ACHN (cell line): ENCODE results near the gene FADS3.

ENCODE experiments used
- DNase-seq: peaks from one replicate; pipeline ENCODE4 v3.0.0-alpha.2; 2015
- in situ Hi-C: cut with HindIII; loops from 2 replicates; pipeline ENCODE4 v1.10.0; 2017; ENCODE audit warnings: low sequenced_read_pairs, low pct_ligation_motif_present, low pct_unique_long_range_greater_than_20kb

Gene FADS3

DNA sequence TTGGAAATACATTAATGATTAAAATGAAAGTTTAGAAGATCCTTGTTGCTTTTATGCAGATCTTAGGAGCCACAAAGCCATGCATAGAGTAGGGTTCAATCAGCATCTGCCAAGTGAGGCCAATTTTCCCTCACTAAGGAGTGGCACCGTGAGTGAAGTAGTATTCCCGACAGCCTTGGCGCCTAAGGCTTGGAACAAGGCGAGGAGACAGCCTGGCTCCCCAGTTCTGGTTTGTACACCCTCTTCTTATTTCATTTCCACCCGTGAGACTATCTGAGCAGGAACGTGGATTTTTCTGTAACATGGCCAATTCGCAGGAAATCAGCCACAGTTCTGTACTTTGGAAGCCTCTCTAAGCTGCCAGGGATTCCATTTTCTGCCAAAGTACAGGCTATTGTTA lies 40.7 kb downstream of the FADS3 start:
- in situ Hi-C loops, result no loop called here

DNA sequence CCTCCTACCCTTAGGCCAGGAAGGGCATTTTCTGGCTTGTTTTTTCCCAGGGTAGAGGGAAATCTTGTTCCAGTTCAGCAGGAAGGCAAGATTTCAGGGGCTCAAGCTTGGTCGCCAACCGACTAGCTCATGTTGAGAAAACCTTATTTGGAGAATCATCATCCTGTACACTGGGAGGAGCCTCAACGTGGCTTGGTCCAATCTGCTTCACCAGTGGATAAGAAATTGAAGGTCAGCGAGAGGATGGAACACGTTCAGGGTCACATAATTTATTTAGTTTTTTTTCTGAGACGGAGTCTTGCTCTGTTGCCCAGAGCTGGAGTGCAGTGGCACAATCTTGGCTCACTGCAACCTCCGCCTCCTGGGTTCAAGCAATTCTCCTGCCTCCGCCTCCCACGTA lies 42.7 kb downstream of the FADS3 start:
- DNase-seq, result no peak

More for the DNA sequence above, 40.7 kb downstream of the FADS3 start:
- no peak for DNase-seq

DNA sequence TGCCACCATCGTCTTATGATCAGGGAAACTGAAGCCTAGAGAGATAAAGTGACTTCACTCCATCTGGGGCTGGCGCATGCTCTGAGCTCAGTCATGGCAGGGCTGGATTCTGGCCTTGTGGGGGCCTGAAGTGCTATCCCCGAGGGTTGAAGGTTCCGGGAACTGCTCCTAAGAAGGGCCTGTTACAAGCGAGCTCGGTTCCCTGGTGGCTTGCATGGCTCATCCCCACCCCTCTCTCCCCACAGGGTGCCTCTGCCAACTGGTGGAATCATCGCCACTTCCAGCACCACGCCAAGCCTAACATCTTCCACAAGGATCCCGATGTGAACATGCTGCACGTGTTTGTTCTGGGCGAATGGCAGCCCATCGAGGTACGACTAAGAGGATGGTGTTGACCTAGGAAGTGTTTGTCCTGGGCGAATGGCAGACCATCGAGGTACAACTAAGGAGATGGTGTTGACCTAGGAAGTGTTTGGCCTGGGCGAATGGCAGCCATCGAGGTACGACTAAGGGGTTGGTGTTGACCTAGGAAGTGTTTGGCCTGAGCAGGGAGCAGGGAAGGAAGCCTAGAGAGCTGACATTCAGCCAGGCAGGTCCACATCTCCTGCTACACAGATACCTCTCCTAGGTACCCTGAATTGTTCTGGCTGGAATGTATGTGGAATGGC lies 43.3 kb downstream of the FADS3 start:
- no peak for DNase-seq
- in situ Hi-C loops, result no loop called here

More for the DNA sequence above, 42.7 kb downstream of the FADS3 start:
- in situ Hi-C loops, result no loop called here

DNA sequence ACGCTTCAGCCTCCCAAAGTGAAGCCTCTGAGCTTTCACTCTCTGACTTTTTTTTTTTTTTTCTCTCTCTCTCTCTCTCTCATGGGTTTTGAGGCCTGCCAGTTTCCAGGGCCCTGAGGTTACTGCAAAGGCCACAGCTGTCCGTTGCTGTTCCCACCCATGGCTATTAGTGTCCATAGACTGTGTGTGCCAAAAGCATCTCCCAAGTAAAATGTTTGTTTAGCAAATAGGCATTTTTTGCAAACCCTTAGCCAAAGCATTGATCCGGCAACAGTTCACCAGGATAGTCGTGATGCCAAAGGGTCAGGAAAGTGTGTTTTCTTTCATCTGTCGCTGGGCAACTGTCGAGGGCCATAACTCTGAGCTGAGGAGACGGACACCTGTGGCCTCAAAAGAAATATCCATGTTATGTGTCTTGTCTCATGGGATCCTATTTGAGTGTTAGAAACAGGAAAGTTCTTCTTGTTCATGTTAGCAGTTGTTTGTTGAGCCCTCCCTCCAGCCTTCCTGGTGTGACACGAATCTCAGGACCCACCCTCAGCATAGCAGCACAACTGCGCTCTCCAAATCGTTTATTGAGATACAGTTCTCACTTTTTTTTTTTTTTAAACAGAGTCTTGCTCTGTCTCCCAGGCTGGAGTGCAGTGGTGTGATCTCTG lies 44.9 kb downstream of the FADS3 start:
- DNase-seq, result no peak
- in situ Hi-C loops, result no loop called here

DNA sequence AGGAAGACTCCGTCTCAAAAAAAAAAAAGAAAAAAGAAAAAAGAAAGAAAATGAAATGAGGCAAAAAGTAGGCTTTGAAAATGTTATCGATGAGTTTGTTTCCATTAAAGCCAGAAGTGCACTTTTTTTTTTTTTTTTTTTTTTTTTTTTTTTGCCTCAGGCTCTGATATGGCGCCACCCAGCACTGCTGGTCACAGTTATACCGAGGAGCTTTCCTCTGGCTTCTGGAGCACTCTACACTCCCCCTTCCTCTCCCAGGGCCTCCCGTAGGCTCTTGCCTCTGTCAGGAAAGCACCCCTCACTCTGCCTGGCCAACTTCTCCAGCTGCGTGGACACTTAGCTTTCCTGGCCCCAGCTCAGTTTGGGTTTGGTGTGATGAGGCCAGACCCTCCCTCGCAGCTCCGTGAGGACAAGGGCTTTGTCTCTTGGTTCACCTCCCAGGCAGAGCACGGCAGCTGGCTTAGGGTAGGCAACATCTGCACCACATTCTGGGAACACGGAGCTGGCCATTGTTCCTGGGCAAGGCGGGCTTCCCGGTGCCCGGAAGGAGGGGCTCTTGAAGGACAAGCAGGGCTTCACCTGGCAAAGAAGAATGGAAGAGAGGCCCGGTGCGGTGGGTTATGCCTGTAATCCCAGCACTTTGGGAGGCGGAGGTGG lies 46.3 kb downstream of the FADS3 start:
- no peak for DNase-seq
- in situ Hi-C loops, result no loop called here

DNA sequence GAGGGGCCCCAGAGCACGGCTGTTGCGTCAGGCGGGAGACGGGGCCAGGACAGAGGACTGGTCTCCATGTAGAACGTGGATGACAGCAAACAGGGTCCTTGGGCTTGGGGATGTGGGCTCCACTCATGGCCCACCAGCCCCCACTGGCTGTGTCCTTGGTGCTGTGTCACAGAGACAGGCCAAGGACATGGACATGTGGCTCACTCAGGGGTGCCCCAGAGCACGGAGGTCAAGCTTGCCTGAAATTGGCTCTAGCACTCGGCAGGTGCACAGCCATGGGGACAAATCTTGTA lies 48.9 kb downstream of the FADS3 start:
- in situ Hi-C loops, result no loop called here
- no peak for DNase-seq

DNA sequence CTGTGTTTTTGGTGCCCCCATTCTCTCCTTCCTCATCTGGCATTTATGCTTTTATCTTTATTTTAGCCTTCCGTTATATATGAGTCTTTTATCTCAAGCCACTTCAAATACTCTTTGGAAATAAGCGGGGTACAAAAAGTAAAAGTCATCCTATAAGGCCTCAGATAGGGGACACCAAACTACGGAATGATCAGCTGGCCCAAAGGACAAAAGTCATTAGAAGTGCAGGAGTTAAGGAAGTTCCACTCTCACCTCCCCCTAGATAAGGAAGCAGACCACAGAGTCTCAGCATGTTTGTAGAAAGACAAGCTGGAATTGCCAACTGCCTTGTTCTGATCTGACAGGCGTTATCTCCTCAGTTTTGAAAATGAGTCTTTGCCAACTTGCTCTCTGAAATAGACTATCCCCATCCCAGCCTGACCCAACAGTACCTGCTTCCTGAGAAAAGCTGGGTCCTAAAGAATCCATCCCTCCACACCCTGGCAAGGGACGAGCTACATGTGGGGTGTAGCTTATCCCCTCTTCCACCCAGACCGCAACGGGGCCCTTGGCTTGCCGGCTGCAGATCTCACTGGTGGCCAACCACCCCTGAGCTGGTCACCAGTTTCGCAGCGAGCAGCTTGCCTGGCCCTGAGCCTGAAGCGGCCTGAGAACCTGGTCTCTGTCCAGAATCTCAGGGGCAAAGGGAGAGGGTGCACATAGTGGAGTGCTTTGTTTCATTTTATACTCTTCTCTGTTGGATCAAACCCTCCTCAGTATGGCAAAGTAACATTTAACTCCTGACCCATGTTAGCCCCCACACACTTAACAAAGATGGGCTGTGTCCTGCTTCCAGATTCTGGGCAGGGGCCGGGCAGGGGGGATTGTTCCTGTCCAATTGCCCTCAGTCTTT lies 49.5 kb downstream of the FADS3 start:
- in situ Hi-C loops, result no loop called here
- DNase-seq, result no peak

DNA sequence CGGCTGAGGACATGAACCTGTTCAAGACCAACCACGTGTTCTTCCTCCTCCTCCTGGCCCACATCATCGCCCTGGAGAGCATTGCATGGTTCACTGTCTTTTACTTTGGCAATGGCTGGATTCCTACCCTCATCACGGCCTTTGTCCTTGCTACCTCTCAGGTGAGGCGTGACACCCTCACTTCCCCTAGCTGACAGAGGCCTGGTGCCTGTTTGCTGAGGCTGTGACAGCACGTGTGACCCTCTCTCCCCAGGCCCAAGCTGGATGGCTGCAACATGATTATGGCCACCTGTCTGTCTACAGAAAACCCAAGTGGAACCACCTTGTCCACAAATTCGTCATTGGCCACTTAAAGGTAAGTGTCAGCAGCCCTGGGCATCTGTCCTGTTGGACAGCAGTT lies 51.0 kb downstream of the FADS3 start:
- in situ Hi-C loops, result no loop called here
- DNase-seq, result no peak

DNA sequence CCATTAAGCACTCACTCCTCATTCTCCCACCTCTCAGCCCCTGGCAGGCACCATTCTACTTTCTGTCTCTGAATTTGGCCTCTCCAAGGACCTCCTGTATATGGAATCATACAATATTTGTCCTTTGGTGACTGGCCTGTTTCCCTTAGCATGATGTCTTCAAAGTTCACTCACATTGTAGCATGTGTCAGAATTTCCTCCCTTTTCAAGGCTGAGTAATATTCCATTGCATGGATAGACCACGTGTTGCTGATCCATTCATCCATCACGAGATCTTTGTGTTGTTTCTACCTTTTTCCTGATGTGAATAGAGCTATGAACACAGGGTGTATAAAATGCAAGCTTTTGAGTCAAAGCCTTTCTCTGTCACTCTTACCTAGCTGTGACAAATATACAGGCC lies 51.6 kb downstream of the FADS3 start:
- no peak for DNase-seq
- in situ Hi-C loops, result no loop called here

DNA sequence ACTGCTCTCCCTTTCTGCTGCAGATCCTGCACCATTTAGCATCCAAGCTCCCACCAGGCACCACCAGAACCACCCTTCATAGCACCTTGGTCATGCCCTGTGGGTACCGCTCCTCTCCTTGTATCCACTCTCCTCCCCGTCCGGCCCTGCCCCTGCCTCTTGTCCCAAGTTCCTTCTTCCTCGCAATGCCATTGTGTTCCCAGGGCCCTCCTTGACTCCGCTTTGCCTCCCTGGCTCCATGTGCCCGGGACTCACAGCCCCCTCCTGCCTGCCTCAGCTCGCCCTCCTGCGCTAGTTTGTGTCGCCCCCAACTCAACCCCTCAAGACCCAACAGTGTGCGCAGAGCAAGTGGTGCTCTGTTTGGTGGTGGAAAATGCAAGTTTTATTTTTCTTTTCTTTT lies 52.4 kb downstream of the FADS3 start:
- no peak for DNase-seq
- in situ Hi-C loops, result no loop called here

DNA sequence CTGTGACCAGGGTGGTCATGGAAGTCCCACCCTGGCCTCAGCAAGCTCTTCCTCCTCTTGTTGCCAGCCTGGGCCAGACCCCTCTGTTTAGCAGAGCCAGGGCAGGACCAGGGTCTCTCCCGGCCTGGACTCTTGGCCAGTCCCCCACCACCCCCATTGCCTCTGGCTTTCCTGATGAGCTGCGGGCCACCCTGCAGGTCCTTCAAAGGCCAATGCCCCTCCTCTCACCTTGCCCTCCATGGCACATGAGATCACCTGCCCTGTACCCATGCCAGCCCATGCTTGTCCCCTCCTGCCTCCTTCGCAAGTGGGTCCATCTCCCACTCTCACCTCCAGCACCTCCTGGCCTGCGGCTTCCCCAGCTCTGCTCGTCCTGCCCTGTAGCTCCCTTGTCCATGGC lies 52.8 kb downstream of the FADS3 start:
- in situ Hi-C loops, result no loop called here
- no peak for DNase-seq

DNA sequence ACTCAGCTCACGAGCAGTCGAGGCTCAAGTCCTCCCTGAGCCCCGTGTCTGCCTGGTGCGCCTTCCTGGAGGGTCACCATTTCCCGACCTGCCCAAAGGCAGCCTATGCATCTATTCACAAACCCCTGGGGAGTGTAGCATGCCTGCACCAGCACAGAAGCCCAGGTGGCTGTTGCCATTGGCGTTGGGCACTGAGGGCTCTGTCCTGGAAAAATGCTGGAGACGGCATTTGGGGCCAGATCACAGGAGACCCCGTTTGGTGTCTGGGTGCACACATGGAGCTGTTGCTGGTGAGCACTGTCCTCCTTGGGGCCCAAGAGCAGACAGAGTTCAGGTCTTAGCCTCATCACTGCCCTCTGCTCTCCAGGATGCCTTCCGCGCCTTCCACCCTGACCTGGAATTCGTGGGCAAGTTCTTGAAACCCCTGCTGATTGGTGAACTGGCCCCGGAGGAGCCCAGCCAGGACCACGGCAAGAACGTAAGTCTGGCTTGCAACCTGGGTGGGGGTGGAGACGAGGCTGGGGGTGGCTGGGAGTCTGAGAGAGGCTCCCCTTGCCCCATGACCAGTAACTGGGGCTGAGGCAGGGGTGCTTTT lies 53.8 kb downstream of the FADS3 start:
- in situ Hi-C loops, result no loop called here

DNA sequence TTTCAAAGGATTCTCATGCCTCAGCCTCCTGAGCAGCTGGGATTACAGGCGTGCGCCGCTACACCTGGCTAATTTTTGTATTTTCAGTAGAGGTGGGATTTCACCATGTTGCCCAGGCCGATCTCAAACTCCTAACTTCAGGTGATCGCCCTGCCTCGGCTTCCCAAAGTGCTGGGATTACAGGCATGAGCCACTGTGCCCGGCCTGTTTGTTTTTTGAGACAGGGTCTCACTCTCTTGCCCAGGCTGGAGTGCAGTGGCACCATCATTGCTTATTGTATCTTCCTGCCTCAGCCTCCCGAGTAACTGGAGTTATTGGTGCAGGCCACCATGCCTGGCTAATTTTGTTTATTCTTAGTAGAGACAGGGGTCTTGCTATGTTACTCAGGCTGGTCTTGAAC lies 55.2 kb downstream of the FADS3 start:
- DNase-seq, result no peak
- in situ Hi-C loops, result no loop called here

More for the DNA sequence above, 53.8 kb downstream of the FADS3 start:
- DNase-seq, result no peak

DNA sequence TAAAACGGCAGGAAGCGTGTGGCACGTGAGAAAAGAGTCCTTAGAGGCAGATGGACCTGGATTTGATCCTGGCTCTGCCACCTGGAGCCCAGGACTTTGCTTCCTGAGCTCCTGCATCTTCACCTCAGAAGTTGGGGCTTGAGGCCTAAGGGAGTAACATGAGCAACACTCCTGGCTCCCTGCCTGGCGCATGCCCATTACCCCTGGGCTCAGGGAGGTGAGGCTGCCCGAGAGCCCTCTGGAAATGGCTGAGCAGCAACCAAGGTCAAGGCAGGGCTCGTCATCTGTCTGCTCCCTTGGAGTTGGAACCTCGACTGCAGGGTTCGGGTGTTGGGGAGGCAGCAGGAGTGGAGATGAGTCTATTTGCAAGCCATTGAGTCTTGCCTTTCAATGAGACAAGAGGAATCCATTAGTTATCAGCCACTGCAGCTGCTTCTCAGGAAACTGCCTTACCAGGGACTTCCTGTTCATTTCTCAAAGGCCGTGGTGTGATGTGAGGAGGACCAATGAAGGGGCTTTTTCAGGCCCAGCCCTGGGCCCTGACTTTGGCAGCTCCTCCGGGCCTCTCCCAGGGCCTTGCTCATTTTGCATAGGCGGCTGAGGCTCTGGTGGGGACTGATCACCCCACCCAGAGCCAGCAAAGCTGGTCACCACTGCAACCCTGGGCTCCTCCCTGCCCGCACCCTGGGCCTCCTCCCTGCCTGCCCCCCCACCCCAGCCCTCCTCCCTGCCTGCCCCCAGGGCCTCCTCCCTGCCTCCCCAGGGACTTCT lies 56.9 kb downstream of the FADS3 start:
- DNase-seq, result no peak
- in situ Hi-C loops, result no loop called here

DNA sequence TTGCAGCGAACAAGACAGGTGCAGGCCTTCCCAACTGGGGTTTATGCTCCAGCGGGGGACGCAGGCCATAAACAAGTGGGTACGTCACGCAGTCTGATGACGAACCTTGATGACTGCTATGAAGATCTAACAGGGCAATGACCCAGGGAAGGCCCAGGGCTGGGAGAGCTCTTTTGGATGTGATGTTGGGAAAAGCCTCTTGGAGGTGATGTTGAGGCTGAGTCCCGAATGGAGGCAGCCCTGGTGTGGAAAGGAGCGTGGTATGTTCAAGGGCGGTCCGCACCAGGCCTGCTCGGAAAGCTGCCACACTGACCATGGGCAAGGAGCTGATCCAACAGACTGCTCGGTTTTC lies 57.4 kb downstream of the FADS3 start:
- in situ Hi-C loops, result no loop called here
- DNase-seq, result no peak

DNA sequence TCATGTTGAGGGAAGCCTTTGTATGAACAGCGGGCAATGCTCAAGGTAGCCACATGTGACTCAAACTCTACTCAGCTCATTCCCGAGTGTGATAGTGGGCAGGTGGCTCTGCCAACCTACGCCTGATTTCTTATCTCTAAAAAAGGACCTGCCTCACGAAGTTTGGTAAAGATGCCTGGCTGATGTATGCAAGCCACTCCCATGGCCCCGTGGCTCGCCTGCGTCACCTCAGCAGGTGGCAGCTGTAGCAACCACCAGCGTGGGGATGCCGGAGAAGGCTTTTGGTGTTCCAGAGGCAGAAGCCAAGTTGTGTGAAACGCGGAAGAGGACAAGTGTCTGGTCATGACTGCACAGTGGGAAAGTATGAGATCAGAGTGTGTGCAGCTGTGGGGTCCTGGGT lies 57.9 kb downstream of the FADS3 start:
- in situ Hi-C loops, result no loop called here
- no peak for DNase-seq

DNA sequence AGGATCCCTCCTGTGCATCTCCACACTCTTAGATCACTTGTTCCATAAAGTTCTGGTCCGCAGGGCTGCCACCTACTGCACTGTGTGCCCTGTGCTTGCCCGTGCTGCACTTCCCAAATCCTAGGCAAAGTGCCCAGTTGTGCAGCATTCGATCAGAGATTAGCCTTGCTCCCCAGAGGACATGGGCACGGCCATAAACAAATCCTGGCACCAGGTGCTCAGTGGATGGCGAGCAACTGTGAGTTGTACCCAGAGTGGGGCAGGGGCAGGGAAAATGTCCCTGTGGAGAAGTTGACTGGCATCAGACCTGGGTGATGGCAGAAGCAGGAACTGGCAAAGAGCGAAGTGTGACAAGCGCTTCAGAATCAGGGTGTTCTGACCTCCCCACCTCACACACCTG lies 58.6 kb downstream of the FADS3 start:
- no peak for DNase-seq
- in situ Hi-C loops, result no loop called here

DNA sequence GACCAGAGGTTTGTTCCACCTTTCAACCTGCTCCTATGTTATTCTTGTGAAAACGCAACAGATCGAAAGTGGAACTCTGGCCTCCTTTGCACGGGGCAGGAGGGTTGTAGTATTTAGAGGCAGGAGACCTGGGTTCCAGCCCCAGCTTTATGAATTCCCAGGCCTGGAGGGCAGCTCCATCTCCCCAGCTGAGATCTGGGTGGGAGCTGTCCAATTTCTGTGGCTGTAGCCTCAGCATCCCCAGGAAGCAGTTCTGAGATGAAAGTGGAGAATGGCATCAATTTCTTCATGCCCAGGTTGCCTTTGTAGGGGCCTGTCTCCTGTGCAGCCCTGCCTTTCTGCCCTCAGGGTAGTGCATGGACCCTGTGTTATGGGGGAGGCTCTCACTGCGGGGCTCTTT lies 59.1 kb downstream of the FADS3 start:
- in situ Hi-C loops, result no loop called here
- no peak for DNase-seq
